Measurements from ENCODE around the gene C4orf50. TPM values are rescaled to one million over a fixed set of nuclear protein-coding genes. Genes with fewer than 3 reads are reported as not detected.

Gene C4orf50
- total RNA-seq, 1 donor from 2014 or later: 0.16 TPM

DNA sequence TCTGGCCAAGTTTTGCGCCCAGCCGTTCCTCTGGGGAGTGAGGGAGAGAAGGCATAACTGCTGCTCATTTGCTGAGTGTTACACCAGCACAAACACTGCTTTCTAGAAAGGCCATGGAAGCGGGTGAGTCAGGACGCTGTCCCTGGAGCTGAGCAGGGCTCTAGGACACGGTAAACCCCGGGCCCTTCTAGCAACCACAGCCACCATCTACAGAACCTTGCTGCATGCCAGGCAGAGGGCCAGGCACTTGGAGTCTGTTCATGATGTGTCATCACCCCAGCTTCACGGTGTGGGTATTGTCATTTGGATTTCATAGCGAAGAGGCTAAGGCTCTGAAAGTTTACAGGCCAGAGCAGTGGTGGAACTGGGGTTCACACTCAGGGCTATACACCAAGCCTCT lies 31.8 kb upstream of the C4orf50 start:
- no peak overlapping the region for H2AFZ ChIP-seq (ENCODE audit: low read depth, low read length)

DNA sequence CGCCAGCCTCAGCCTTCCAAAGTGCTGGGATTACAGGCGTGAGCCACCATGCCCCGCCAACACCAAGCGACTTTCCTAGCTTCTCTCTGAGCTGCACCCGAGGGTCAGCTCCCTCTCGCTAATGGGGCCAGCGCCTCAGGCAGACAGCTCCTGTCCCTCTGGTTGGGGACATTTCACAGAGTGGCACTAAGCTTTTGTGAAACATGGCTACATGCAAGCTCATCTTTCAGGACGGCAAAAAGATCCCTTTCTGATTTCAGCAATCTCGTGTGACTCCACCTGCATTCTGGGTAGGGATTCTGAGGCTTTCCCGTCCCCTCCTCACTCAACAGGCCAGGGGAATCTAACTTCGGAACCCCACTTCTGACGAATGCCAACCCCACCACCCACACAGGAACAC lies 31.0 kb upstream of the C4orf50 start:
- no peak overlapping the region for H3K27ac Mint-ChIP-seq (ENCODE audit: unreplicated experiment)
- Histone ChIP-seq H3K9ac (ENCODE audit: low read length) (no peak overlapping the region), H3K9me3 (ENCODE audit: insufficient read depth, low read depth, low read length) (no peaks in the 10 kb centered on the region), H3K36me3 (ENCODE audit: insufficient read depth, low read length) (no peaks in the 10 kb centered on the region), H3K4me1 (ENCODE audit: insufficient read depth, low read length) (no peaks in the 10 kb centered on the region), H3K27ac (ENCODE audit: low read depth, low read length) (no peak overlapping the region), H4K20me1 (ENCODE audit: insufficient read depth, low read length) (no peaks in the 10 kb centered on the region), H2AFZ (ENCODE audit: low read depth, low read length) (no peak overlapping the region), H3K27me3 (ENCODE audit: insufficient read depth, low read length) (no peaks in the 10 kb centered on the region), H3K4me2 (ENCODE audit: low read length) (no peak overlapping the region), H3K4me3 (ENCODE audit: insufficient read depth, low read depth, low read length) (no peak overlapping the region), H3K79me2 (ENCODE audit: insufficient read depth, low read length) (no peaks in the 10 kb centered on the region)
- no peak overlapping the region for H3K4me3 Mint-ChIP-seq (ENCODE audit: unreplicated experiment)
- TF ChIP-seq, protein P1, sequence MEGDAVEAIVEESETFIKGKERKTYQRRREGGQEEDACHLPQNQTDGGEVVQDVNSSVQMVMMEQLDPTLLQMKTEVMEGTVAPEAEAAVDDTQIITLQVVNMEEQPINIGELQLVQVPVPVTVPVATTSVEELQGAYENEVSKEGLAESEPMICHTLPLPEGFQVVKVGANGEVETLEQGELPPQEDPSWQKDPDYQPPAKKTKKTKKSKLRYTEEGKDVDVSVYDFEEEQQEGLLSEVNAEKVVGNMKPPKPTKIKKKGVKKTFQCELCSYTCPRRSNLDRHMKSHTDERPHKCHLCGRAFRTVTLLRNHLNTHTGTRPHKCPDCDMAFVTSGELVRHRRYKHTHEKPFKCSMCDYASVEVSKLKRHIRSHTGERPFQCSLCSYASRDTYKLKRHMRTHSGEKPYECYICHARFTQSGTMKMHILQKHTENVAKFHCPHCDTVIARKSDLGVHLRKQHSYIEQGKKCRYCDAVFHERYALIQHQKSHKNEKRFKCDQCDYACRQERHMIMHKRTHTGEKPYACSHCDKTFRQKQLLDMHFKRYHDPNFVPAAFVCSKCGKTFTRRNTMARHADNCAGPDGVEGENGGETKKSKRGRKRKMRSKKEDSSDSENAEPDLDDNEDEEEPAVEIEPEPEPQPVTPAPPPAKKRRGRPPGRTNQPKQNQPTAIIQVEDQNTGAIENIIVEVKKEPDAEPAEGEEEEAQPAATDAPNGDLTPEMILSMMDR (IDR thresholded peaks at IDR 0.05; ENCODE audit: insufficient read depth, low read depth, low read length): no peak
- no peak for TF ChIP-seq EZH2 (IDR thresholded peaks at IDR 0.05; ENCODE audit: insufficient read depth, low read length)
- no peaks in the 10 kb centered on the region for H3K9me3 Mint-ChIP-seq (ENCODE audit: unreplicated experiment)
- H3K4me1 Mint-ChIP-seq (ENCODE audit: low read depth, unreplicated experiment): no peaks in the 10 kb centered on the region
- H3K36me3 Mint-ChIP-seq (ENCODE audit: low read depth, unreplicated experiment): no peaks in the 10 kb centered on the region
- no peak for DNase-seq (ENCODE audit: low read depth)
- peaks cover 22% of the 10 kb centered on the region for H3K27me3 Mint-ChIP-seq (ENCODE audit: low read depth, unreplicated experiment)
- FAIRE-seq: no peak

More for the DNA sequence above, 31.8 kb upstream of the C4orf50 start:
- TF ChIP-seq, protein P1 (IDR thresholded peaks at IDR 0.05; ENCODE audit: insufficient read depth, low read depth, low read length): no peak
- no peak for TF ChIP-seq EZH2 (IDR thresholded peaks at IDR 0.05; ENCODE audit: insufficient read depth, low read length)
- Histone ChIP-seq H3K27me3 (ENCODE audit: insufficient read depth, low read length) (no peaks in the 10 kb centered on the region), H3K27ac (ENCODE audit: low read depth, low read length) (no peak overlapping the region), H3K4me3 (ENCODE audit: insufficient read depth, low read depth, low read length) (no peak overlapping the region), H3K4me1 (ENCODE audit: insufficient read depth, low read length) (no peaks in the 10 kb centered on the region), H4K20me1 (ENCODE audit: insufficient read depth, low read length) (no peaks in the 10 kb centered on the region), H3K9ac (ENCODE audit: low read length) (no peak overlapping the region), H3K4me2 (ENCODE audit: low read length) (no peak overlapping the region), H3K79me2 (ENCODE audit: insufficient read depth, low read length) (no peaks in the 10 kb centered on the region), H3K36me3 (ENCODE audit: insufficient read depth, low read length) (no peaks in the 10 kb centered on the region), H3K9me3 (ENCODE audit: insufficient read depth, low read depth, low read length) (no peaks in the 10 kb centered on the region)
- peak overlapping the region; percentile 4 for H3K27ac Mint-ChIP-seq (ENCODE audit: unreplicated experiment)
- no peak for FAIRE-seq
- no peak overlapping the region for H3K4me3 Mint-ChIP-seq (ENCODE audit: unreplicated experiment)
- H3K9me3 Mint-ChIP-seq (ENCODE audit: unreplicated experiment): no peaks in the 10 kb centered on the region
- peaks cover 22% of the 10 kb centered on the region for H3K27me3 Mint-ChIP-seq (ENCODE audit: low read depth, unreplicated experiment)
- H3K36me3 Mint-ChIP-seq (ENCODE audit: low read depth, unreplicated experiment): no peaks in the 10 kb centered on the region
- DNase-seq (ENCODE audit: low read depth): no peak
- no peaks in the 10 kb centered on the region for H3K4me1 Mint-ChIP-seq (ENCODE audit: low read depth, unreplicated experiment)

DNA sequence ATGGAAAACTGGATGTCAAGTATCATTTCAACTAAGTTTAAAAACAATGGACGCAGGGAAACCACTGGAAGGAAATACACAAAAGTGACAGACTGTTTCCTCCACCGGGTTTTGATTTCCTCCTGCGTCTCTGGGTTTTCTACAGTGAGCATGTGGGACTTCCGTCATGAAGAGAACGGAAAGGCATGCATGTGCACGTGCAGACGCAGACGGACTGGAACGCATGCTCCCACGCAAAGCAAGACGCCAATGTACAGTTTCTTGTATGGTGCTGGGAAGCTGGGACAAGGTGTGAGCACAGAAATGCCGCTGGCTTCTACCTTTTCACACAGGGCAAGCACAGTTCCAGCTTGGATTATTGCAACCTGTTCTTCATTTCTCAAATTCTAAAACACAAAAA lies 30.3 kb upstream of the C4orf50 start:
- DNase-seq (ENCODE audit: low read depth) (no peak), FAIRE-seq (no peak)
- TF ChIP-seq, protein P1 (IDR thresholded peaks at IDR 0.05; ENCODE audit: insufficient read depth, low read depth, low read length): no peak
- H3K9ac ChIP-seq (ENCODE audit: low read length): no peak overlapping the region
- H3K27ac ChIP-seq (ENCODE audit: low read depth, low read length): no peak overlapping the region
- H3K4me1 ChIP-seq (ENCODE audit: insufficient read depth, low read length): no peaks in the 10 kb centered on the region
- Mint-ChIP-seq H3K27ac (ENCODE audit: unreplicated experiment) (no peak overlapping the region), H3K36me3 (ENCODE audit: low read depth, unreplicated experiment) (no peaks in the 10 kb centered on the region), H3K27me3 (ENCODE audit: low read depth, unreplicated experiment) (peaks cover 27% of the 10 kb centered on the region), H3K9me3 (ENCODE audit: unreplicated experiment) (no peaks in the 10 kb centered on the region), H3K4me3 (ENCODE audit: unreplicated experiment) (no peak overlapping the region), H3K4me1 (ENCODE audit: low read depth, unreplicated experiment) (no peaks in the 10 kb centered on the region)
- H3K4me3 ChIP-seq (ENCODE audit: insufficient read depth, low read depth, low read length): no peak overlapping the region
- no peak overlapping the region for H3K4me2 ChIP-seq (ENCODE audit: low read length)
- H4K20me1 ChIP-seq (ENCODE audit: insufficient read depth, low read length): no peaks in the 10 kb centered on the region
- no peaks in the 10 kb centered on the region for H3K9me3 ChIP-seq (ENCODE audit: insufficient read depth, low read depth, low read length)
- H2AFZ ChIP-seq (ENCODE audit: low read depth, low read length): no peak overlapping the region
- H3K36me3 ChIP-seq (ENCODE audit: insufficient read depth, low read length): no peaks in the 10 kb centered on the region
- no peaks in the 10 kb centered on the region for H3K27me3 ChIP-seq (ENCODE audit: insufficient read depth, low read length)
- no peaks in the 10 kb centered on the region for H3K79me2 ChIP-seq (ENCODE audit: insufficient read depth, low read length)

Measured in astrocyte (in vitro differentiated cells and primary cell).